GM12875 (cell line): ENCODE measurements around the gene HERC4.
"Not testable (repeated sequence)": the region's sequence is repeated elsewhere in the genome, so short reads cannot be mapped to it uniquely, and the experiment has no call there.

Experiments
- H3K4me3 ChIP-seq: one replicate; pipeline ENCODE4 v1.5.1; 2011; ENCODE audit warnings: low read depth, low read length, control low read depth
- TF ChIP-seq, protein P1 (sequence below): IDR thresholded peaks from 2 replicates; pipeline ENCODE4 v1.5.1; 2011; ENCODE audit warnings: low read depth, mild to moderate bottlenecking, control low read depth, inconsistent platforms, low read length, moderate library complexity, borderline replicate concordance; ENCODE audit not compliant: insufficient read depth

HERC4 gene

DNA sequence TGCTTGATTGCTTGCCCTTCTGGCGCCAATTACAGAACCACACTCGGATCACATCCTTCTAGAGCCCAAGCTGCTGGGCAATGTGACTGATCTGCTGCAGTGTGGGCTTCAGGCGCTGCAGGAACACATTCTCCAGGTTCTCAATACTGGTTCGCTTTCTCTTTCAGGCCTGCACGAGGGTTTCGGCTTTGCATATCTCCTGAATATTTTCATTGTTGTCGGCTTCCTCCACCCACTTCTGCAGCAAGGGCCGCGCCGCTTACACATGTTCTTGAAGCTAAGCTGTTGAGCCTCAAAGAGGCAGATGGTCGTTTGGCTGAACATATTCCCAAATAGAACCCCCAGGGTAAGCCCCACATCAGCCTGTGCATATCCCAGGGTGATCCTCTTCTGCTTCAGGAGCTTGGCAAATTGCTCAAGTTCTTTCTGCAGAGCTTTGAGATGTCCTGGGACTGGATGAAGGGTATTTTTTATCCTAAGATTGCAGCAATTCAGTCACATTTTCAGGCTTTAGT, 64.6 kb downstream of the HERC4 start:
- H3K4me3 ChIP-seq = no peak overlapping the region
- TF ChIP-seq, protein P1, sequence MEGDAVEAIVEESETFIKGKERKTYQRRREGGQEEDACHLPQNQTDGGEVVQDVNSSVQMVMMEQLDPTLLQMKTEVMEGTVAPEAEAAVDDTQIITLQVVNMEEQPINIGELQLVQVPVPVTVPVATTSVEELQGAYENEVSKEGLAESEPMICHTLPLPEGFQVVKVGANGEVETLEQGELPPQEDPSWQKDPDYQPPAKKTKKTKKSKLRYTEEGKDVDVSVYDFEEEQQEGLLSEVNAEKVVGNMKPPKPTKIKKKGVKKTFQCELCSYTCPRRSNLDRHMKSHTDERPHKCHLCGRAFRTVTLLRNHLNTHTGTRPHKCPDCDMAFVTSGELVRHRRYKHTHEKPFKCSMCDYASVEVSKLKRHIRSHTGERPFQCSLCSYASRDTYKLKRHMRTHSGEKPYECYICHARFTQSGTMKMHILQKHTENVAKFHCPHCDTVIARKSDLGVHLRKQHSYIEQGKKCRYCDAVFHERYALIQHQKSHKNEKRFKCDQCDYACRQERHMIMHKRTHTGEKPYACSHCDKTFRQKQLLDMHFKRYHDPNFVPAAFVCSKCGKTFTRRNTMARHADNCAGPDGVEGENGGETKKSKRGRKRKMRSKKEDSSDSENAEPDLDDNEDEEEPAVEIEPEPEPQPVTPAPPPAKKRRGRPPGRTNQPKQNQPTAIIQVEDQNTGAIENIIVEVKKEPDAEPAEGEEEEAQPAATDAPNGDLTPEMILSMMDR = no peak

DNA sequence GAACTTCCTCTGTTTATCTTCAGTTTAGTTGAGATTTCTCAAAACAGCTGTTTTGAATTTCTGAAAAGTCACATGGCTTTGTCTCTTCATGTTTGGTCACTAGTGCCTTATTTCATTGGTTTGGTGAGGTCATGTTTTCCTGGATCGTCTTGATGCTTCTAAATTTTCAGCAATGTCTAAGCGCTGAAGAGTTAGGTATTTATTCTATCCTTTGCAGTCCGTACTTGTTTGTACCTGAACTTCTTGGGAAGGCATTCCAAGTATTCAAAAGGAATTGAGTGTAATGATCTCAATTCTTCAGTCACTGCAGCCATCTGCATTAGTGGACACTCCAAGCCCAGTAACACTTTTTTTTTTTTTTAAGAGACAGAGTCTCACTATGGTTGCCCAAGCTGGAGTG, 67.7 kb downstream of the HERC4 start:
- TF ChIP-seq, protein P1 = no peak
- H3K4me3 ChIP-seq = no peak overlapping the region

DNA sequence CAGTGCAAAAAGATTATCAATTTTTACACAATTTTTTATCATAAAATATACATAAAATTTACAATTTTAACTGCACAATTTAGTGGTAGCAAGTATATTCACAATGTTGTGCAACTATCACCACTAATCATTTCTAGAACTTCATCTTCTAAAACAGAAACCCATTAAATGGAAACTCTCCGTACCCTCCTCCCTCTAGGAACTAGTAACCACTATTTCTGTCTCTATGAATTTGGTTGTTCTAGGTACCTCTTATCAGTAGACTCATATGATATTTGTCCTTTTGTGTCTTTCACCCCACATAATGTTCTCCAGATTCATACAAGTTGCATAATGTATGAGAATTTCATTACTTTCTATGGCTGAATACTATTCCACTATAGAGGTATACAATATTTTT, 73.5 kb downstream of the HERC4 start:
- H3K4me3 ChIP-seq = no peak overlapping the region
- TF ChIP-seq, protein P1 = no peak

DNA sequence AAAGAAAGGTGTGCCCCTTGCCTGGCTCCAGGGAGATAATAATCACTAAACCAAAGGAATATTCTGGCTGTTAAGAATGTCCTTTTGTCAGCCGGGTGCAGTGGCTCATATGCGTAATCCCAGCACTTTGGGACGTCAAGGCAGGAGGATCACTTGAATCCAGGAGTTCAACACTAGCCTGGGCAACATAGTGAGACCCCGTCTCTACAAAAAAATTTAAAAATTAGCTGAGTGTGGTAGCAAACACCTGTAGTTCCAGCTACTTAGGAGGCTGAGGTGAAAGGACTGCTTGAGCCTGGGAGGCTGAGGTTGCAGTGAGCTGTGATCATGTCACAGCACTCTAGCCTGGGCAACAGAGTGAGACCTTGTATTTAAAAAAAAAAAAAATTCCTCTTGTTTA, 74.1 kb downstream of the HERC4 start:
- H3K4me3 ChIP-seq = no peak overlapping the region
- TF ChIP-seq, protein P1 = no peak

DNA sequence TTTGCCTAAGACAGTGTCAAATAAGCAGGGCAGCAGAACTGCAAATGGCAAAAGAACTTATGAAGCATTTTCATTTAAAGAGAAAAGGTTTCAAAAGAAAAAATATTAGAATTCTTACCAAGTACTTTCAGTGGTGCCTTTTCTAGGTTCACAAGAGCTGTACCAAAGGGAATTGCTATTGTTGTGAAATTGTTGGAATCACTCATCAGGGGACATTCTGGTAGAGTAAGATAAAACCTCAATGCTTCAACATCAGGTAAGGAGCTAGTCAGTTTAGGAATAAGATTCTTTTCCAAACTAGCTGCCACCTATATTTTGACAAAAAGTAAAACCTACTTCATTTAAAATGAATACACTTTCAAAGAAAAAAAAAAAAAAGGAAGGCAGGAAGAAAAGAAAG, 85.0 kb downstream of the HERC4 start:
- no peak overlapping the region for H3K4me3 ChIP-seq
- TF ChIP-seq, protein P1 = no peak

DNA sequence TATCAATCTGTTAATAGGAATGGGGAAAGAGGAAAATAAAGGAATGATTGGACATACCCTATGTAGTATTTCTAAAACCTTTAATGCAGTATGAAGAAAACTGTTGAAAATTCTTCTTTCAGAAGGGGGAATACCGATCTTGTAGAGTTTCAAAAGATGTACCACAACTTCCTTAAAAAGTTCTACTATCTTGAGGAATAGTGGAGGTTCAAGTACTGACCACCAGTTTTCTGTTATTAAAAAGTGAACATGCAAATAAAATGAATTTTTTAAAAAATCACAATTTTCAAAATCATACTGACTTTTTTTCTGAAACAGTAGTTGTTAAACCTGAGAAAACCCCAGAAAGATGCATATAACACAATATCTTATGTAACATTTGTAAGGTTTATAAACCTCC, 86.5 kb downstream of the HERC4 start:
- TF ChIP-seq, protein P1 = no peak
- no peak overlapping the region for H3K4me3 ChIP-seq

DNA sequence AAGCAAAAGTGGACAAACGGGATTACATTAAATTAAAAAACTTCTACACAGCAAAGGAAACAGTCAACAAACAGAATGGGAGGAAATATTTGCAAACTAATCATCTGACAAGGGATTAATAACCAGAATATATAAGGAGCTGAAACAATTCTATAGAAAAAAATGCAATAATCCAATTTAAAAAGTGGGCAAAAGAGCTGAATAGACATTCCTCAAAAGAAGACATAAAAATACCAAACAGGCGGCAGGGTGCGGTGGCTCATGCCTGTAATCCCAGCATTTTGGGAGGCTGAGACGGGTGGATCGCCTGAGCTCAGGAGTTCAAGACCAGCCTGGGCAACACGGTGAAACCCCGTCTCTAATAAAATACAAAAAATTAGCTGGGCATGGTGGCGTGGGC, 92.5 kb downstream of the HERC4 start:
- H3K4me3 ChIP-seq = not testable (repeated sequence)

DNA sequence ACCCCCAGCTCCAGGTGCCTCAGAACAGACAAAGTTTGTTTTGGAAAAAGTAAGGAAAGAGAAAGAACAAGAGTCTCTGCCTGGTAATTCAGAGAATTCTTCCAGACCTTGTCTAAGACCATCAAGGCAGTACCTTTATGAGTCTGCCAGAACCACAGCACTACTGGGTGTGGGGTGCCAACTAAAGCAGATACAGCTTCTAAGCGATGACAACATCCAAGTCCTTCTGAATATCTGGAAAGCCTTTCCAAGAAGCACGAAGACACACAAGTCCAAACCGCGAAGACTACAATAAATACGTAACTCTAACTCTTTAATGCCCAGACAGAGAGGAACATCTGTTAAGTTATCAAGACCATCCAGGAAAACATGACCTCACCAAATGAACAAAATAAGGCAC, 96.3 kb downstream of the HERC4 start:
- TF ChIP-seq, protein P1 = no peak
- H3K4me3 ChIP-seq = no peak overlapping the region
